A673 (cell line): Measurements from ENCODE around the gene YES1. TPM values are rescaled to one million over a fixed set of nuclear protein-coding genes. Genes with fewer than 3 reads are reported as not detected.
"Not testable (repeated sequence)": the region's sequence is repeated elsewhere in the genome, so short reads cannot be mapped to it uniquely, and the experiment has no call there.

Source experiments
- BruUV-seq: library from RNA; stranded (reverse); fragments of 400-500 nt; replicated peaks from 2 replicates; lab custom pipeline; 2021; lab: Mats Ljungman, UMichigan
- CTCF ChIA-PET: fragments of 300-600 bp; sonication (Branson Sonifier 250); formaldehyde crosslinking; loops from one replicate; lab custom pipeline; 2022; ENCODE audit warnings: antibody characterized with exemption; lab: Charles Lee
- POLR2A ChIA-PET: fragments of 300-600 bp; sonication (Branson Sonifier 250); formaldehyde crosslinking; loops from one replicate; lab custom pipeline; 2022; ENCODE audit warnings: antibody characterized with exemption; ENCODE audit not compliant: low non-redundant PET; lab: Charles Lee
- DNase-seq: peaks from one replicate; pipeline ENCODE4 v3.0.0-alpha.2; 2015; ENCODE audit warnings: low spot score
- H3K27ac ChIP-seq: fragments of 200-600 bp; sonication (generic); 2 replicates; pipeline ENCODE4 v1.5.1; 2016; ENCODE audit warnings: mixed run types, low read depth, mild to moderate bottlenecking, mixed read lengths, antibody characterized with exemption, low read length; ENCODE audit not compliant: poor library complexity, severe bottlenecking
- H3K27me3 ChIP-seq: fragments of 200-600 bp; sonication (generic); replicated peaks from 2 replicates; pipeline ENCODE4 v1.6.1; 2017; ENCODE audit warnings: mixed run types, low read depth, mild to moderate bottlenecking, mixed read lengths, antibody characterized with exemption, low read length; ENCODE audit not compliant: insufficient read depth, poor library complexity
- H3K36me3 ChIP-seq: fragments of 200-600 bp; sonication (generic); 2 replicates; pipeline ENCODE4 v1.6.1; 2016; ENCODE audit warnings: mixed run types, mild to moderate bottlenecking, mixed read lengths, antibody characterized with exemption, low read length; ENCODE audit not compliant: insufficient read depth, poor library complexity, severe bottlenecking
- H3K4me1 ChIP-seq: fragments of 200-600 bp; sonication (generic); 2 replicates; pipeline ENCODE4 v1.6.1; 2017; ENCODE audit warnings: mixed run types, mild to moderate bottlenecking, mixed read lengths, antibody characterized with exemption, low read length; ENCODE audit not compliant: insufficient read depth, poor library complexity, severe bottlenecking
- H3K4me3 ChIP-seq: fragments of 200-600 bp; sonication (generic); 2 replicates; pipeline ENCODE4 v1.5.1; 2016; ENCODE audit warnings: low read depth, mixed run types, mild to moderate bottlenecking, mixed read lengths, low read length; ENCODE audit not compliant: poor library complexity, severe bottlenecking
- H3K9me3 ChIP-seq: fragments of 200-600 bp; sonication (generic); 2 replicates; pipeline ENCODE4 v1.6.1; 2016; ENCODE audit warnings: mixed run types, low read depth, mild to moderate bottlenecking, mixed read lengths, antibody characterized with exemption, low read length; ENCODE audit not compliant: poor library complexity, severe bottlenecking
- CTCF ChIP-seq: fragments of 300-800, 200-600 bp; sonication (generic); conservative IDR thresholded peaks from 2 replicates; pipeline ENCODE4 v1.5.1; 2017; ENCODE audit warnings: low read depth, mild to moderate bottlenecking, antibody characterized with exemption, low read length, moderate library complexity, mixed read lengths
- EZH2 ChIP-seq: fragments of 200-600 bp; sonication (generic); IDR thresholded peaks from 2 replicates; pipeline ENCODE4 v1.6.1; 2017; ENCODE audit warnings: borderline replicate concordance, low read depth, mild to moderate bottlenecking, mixed read lengths, antibody characterized with exemption, low read length; ENCODE audit not compliant: poor library complexity, severe bottlenecking
- intact Hi-C: fragments of 100-400 bp; cut with micrococcal nuclease; formaldehyde crosslinking; loops from one replicate; pipeline ENCODE4 v1.10.0; 2022; ENCODE audit not compliant: unreplicated experiment
- total RNA-seq: library from RNA; stranded (reverse); gene quantifications from 2 replicates; pipeline ENCODE4 v1.2.3, GENCODE V29; 2021

The YES1 gene
- total RNA-seq, 1 experiment from 2014 or later, result 138 TPM

- CTCF ChIA-PET, result no interaction called here
Measured at GRCh38 chr18:731185-731584, 80.9 kb downstream of the YES1 start.

GRCh38 chr18:730692-731091, 81.3 kb downstream of the YES1 start:
- no peaks in the 10 kb centered on the region for H3K9me3 ChIP-seq
- H3K27ac ChIP-seq, result no peak overlapping the region
- no TSS peak for BruUV-seq
- ChIA-PET POLR2A (no interaction called here), CTCF (no interaction called here)
- DNase-seq, result no peak
- no peak overlapping the region for H3K4me3 ChIP-seq
- intact Hi-C loops, result no loop called here
- peaks cover 25% of the 10 kb centered on the region for H3K36me3 ChIP-seq
- no peak for TF ChIP-seq CTCF
- H3K4me1 ChIP-seq, result peaks cover 4% of the 10 kb centered on the region
- H3K27me3 ChIP-seq, result no peaks in the 10 kb centered on the region

More at GRCh38 chr18:731185-731584, 80.9 kb downstream of the YES1 start:
- intact Hi-C loops, result no loop called here
- no peaks in the 10 kb centered on the region for H3K27me3 ChIP-seq
- H3K4me3 ChIP-seq, result no peak overlapping the region
- peaks cover 30% of the 10 kb centered on the region for H3K36me3 ChIP-seq
- BruUV-seq, result no TSS peak
- no peak for TF ChIP-seq CTCF
- TF ChIP-seq EZH2, result no peak
- DNase-seq, result no peak
- POLR2A ChIA-PET, result no interaction called here
- no peaks in the 10 kb centered on the region for H3K9me3 ChIP-seq
- H3K4me1 ChIP-seq, result no peaks in the 10 kb centered on the region
- H3K27ac ChIP-seq, result no peak overlapping the region

- H3K27me3 ChIP-seq, H3K27ac ChIP-seq, CTCF ChIA-PET, H3K9me3 ChIP-seq, POLR2A ChIA-PET, DNase-seq, intact Hi-C loops, BruUV-seq, H3K4me1 ChIP-seq, H3K4me3 ChIP-seq: not testable (repeated sequence)
- TF ChIP-seq CTCF, result peak; percentile 32; the same call in 1 of the 2 replicates
- peaks cover 20% of the 10 kb centered on the region for H3K36me3 ChIP-seq
Measured at GRCh38 chr18:730120-730519, 81.9 kb downstream of the YES1 start.
